GM20000 (cell line): Measurements from ENCODE around the gene OSBPL8.

Experiments
- DNase-seq: peaks from one replicate; pipeline ENCODE4 v3.0.0; 2012; ENCODE audit warnings: low spot score
- CTCF ChIP-seq: IDR thresholded peaks from 2 replicates; pipeline ENCODE4 v1.5.1; 2012; ENCODE audit warnings: mild to moderate bottlenecking, control low read depth; ENCODE audit errors: extremely low read depth, missing control alignments

Gene OSBPL8

GRCh38 chr12:76445462-76445861, 114.1 kb downstream of the OSBPL8 start:
- TF ChIP-seq CTCF, result no peak
- DNase-seq, result no peak

GRCh38 chr12:76444408-76444984, 115.1 kb downstream of the OSBPL8 start:
- no peak for DNase-seq
- TF ChIP-seq CTCF, result no peak

- TF ChIP-seq CTCF, result no peak
- no peak for DNase-seq
These were observed 118.6 kb downstream of the OSBPL8 start for GRCh38 chr12:76441016-76441415.

DNA sequence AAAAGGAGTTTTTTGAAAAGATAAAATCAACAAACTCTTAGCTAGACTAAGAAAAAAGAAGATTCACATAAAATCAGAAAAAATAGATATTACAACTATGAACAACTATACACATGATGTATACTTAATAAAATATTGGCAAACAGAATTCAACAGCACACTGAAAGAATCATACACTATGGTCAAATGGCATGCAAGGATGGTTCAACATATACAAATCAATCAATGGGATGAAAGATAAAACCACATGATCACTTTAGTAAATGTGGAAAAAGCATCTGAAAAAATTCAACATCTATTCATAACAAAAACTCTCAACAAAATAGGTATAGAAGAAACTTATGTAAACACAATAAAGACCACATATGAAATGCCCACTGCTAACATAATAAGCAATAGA, 126.8 kb downstream of the OSBPL8 start:
- TF ChIP-seq CTCF, result no peak
- DNase-seq, result no peak

GRCh38 chr12:76428117-76428516, 131.5 kb downstream of the OSBPL8 start:
- no peak for TF ChIP-seq CTCF
- DNase-seq, result no peak

- no peak for DNase-seq
- no peak for TF ChIP-seq CTCF
These were observed 133.4 kb downstream of the OSBPL8 start for GRCh38 chr12:76426160-76426559.

DNA sequence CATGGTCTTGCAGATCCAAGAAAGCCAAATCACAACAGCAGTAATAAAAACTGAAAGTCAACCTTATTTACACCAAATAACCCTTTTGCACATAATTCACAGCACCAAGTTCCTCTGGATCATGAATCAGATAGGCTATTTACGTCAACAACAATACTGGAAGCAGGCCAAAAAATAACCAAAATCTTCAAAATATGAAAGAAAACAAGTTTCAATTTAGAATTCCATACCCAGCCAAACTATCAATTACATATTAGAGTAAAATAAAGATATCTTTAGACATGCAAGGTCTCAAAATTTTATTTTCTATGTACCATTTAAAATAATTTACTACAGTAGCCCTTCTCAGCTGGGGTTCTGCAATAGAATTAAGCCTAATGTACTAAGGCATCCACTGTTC, 134.6 kb downstream of the OSBPL8 start:
- no peak for DNase-seq
- TF ChIP-seq CTCF, result no peak
